GM19193 (cell line): ENCODE results near the gene GCN1.
A peak's percentile ranks its signal among the peaks of the same experiment; 100 is the strongest.

Experiments used
- POLR2A ChIP-seq: IDR thresholded peaks from 4 replicates; pipeline ENCODE4 v1.6.1; 2011; ENCODE audit not compliant: insufficient read depth, insufficient read length; ENCODE audit errors: extremely low read depth

Gene GCN1

DNA sequence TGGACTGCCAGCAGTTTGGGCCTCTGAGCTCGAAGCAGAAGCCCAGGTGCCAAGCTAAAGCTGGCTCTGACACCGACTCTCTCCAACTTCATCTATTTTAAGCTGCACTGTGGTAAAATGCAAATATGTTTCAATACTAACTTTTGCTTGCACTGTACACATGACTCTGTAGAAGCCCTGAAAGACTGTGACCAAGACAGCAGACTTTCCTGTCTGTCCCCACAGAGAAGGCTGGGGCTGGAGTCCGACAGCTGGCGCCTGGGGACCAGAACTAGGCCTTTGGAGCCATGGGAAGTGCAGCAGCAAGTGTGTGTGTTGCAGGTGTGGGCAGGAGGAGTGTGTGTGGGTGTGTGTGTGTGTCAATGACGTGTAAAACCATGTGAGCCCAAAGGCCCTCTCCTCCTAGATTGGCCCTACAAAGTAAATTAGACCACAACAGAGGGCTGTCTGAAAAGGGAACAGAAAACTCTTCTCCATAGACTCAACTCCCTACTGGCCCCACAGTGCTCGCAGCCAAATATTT is 61.6 kb downstream of the GCN1 start:
- TF ChIP-seq POLR2A, result peak; percentile 42

DNA sequence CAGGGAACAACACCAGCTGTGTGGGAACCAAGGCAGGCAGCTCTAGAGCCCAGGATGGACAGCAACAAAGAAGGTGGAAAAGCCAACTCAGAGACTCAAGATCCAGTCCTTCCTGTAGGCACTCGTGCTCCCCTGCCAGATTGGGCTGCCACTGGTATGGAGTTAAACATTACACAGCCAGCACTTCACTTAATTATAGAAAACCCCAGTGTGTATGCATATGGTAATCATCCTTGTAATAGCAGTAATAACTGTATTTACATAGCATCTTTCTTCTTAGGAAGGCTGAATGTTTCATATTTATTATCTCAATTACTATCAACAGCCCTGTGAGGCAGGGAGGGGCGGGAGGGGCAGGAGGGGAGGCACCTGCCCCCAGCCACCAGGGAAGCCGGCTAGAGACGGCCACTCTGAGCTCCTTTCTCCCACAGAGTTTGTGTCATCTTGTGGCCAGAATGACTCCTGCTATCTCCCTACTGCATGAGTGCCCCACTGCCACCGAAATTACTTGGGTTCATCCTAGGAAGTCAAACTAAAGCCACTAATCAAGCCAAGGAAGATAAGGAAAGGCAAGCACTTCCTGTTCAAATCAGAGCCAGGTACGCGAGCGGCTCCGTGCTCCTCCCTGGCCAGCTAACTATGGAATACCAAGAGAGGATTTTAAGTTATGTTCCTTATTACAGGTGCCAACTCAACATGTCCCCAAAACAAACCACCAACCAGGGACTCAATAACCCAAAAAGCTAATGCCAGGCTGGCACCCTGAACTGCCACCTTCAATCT is 62.3 kb downstream of the GCN1 start:
- no peak for TF ChIP-seq POLR2A

DNA sequence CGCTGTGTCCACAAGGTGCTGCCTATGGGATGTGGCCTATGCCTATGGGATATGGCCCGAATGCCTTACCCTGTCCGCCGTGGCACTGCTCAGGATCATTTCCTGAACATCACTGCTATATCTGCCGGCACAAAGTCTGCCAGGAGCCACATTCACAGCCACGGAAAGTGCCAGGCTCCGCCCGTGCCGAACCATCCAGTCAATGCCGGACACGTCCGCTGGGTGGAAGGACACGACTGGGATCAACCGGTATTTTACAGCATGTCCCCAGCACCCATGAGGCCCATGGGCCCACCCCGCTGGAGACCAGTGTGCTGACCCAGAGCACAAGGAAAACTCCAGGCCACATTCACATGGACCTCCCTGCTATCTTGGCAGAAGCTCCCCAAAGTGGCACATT is 63.4 kb downstream of the GCN1 start:
- TF ChIP-seq POLR2A, result no peak

DNA sequence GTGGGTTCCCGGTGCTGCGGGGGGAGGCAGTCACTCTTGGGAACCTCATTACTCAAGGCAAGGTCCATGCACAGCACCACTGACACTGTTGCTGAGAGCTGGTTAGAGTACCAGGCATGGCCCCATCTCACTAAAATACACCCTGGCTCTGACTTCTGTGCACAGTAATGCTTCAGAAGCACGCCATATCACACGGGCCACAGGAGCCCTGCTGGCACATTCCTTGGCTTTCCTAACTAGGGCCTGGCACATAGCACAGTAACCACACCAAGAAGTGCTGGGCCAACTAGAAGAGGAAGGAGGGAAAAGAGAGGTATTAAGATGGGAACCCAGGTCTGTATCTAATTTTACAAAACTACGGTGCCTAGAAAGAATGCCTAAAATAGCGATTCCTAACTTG is 64.5 kb downstream of the GCN1 start:
- TF ChIP-seq POLR2A, result no peak

DNA sequence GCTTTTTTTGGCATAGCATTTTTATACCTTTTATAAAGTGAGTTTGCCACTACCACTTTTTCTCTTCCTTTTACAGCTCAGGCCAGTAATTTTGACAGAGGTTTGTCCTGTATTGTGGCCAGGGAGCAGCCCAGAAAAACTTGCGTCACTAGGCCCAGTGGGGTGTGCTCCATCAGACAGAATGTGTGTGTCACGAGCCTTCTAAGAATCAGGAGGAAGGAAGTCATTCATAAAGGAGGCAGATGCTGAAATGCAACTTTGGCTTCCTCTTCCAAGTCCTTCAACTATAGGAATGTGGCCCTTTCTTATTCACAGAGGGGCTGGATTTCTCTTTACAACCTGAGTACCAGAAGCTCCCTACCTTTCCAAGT is 67.9 kb downstream of the GCN1 start:
- no peak for TF ChIP-seq POLR2A

DNA sequence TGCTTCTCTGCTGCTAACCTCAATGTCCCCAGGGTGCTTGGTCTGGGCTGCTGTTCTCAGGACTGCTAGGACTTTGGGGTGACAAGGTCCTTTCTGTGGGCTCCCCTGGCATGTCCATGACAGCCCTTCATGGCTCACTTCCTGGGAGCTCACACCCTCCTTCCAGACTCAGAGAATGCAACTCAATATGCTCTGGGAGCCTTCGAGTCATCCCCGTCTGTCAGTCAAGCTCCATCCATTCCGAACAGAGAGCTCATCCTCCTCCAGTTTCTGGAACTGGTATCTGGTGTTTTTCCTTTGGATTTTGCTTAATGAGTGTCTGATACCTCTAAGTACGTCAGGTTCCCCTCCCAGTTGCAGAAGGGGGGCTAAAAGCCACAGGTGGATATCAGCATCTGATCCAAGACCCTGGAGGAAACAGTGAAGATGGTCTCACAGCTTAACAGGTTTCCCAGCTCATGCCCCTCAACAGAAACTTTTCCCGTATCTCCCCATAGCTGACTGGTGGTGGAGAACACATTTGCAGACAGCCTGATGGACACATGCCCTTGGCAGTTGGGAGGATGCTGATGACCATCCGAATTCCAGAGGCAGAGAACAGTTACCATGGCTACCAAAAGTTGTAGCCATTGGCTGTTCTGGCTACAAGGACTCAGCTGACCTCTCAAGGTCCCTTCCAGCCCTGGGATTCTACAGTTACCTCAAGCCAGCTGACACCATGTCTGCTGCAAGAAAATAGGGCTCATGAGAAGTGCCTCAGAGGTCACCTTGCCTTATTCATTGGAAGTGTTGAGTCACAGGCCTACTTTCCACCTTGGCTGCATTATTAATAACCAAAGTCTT is 68.5 kb downstream of the GCN1 start:
- TF ChIP-seq POLR2A, result no peak

- TF ChIP-seq POLR2A, result no peak
Observed at GRCh38 chr12:120125029-120125428, 69.5 kb downstream of the GCN1 start.

- TF ChIP-seq POLR2A, result no peak
Observed at GRCh38 chr12:120121766-120122293, 72.7 kb downstream of the GCN1 start.

DNA sequence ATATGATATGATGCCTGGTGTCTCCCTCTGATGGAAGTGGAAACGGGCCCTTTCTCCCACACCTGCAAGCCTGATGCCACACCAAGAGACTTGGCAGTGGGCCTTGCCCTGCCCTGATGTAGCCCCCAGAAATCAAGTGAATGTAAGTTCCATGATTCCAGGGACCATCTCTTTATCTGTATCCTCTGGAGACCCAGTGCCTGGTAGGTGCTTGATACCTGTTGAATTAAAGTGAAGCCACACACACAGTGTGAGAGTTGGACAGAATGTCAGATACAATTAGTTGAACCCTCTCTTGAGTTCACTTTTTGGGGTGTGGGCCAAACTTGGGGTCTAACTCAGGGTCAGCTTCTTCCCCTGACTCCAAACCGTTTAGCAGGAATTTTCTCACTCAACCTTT is 73.2 kb downstream of the GCN1 start:
- no peak for TF ChIP-seq POLR2A

GRCh38 chr12:120119271-120119973 is 75.1 kb downstream of the GCN1 start:
- TF ChIP-seq POLR2A, result no peak

DNA sequence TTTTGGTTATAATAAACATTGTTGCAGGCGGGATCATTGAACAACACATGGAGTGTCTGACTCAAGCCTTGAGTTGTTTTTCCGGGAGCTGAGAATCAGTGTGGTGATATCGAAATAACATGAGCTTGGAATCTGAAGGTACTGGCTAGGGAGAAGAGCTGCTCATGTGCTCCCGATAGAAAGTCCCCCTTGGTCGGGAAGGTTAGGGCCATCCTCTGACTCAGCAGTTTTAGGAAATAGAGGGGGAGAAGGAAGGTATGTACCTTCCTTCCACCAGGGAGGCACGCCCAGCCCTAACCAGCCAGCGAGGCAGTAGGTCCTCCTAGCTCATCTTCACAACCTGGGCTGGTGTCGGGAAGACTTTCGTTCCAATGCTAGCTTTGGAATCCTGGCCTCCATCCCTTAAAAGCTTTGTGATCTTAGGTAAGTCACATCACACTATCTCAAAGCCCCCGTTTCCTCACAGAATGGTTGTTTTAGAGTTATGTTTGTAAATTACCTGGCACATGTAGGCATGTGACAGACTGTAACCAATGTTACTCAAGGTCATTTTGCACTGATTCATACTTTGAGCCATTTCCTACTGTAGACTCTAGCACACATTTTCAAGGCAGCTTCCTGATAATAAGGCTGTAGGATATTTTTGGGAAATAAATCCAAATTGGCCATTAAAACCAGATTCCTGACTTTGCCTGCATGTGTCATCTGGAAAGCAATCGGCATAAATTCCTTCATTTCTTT is 76.0 kb downstream of the GCN1 start:
- peak; percentile 28 for TF ChIP-seq POLR2A

DNA sequence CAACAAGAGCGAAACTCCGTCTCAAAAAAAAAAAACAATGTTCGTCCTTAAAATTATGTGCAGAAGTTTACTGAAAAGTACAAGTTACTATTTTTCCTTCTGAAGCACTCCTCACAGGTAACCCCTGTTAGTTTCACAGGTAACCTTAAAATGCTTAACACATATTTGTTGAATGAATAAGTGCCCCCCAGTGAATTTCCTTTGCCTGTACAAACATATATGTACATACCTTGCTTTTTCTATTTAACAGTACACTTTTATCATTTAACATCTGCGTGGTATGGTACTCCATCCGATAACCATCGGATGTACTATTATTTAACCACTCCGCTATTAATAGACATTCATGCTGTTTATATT is 76.6 kb downstream of the GCN1 start:
- TF ChIP-seq POLR2A, result no peak

- TF ChIP-seq POLR2A, result peak; percentile 93
Observed at GRCh38 chr12:120116792-120117651, 77.5 kb downstream of the GCN1 start.

- no peak for TF ChIP-seq POLR2A
Observed at GRCh38 chr12:120116441-120116791, 78.1 kb downstream of the GCN1 start, which contains the start of gene RAB35. Gene RAB35 (minus strand): TSS chr12:120116753. CDS start chr12:120116650, 103 bp downstream.
